Nephron (organoid): Measurements from ENCODE around the gene B4GALNT3.

Experiments used
- H3K27ac Mint-ChIP-seq, 3 experiments: 2 replicates each; pipeline ENCODE4 v1.8.0; 2020; ENCODE audit warnings: mixed read lengths in 3 of 3, mild to moderate bottlenecking in 2 of 3, moderate library complexity in 1 of 3
- H3K27me3 Mint-ChIP-seq: 2 replicates; pipeline ENCODE4 v1.8.0; 2021; ENCODE audit warnings: low read depth, mild to moderate bottlenecking, moderate library complexity, mixed read lengths
- H3K36me3 Mint-ChIP-seq: 2 replicates; pipeline ENCODE4 v1.8.0; 2020; ENCODE audit warnings: low read depth, mixed read lengths
- H3K4me1 Mint-ChIP-seq: 2 replicates; pipeline ENCODE4 v1.8.0; 2020; ENCODE audit warnings: mixed read lengths
- H3K4me3 Mint-ChIP-seq, 3 experiments: 2 replicates each; pipeline ENCODE4 v1.8.0; 2020; ENCODE audit warnings: mild to moderate bottlenecking in 3 of 3, mixed read lengths in 3 of 3, moderate library complexity in 2 of 3
- H3K9me3 Mint-ChIP-seq: 2 replicates; pipeline ENCODE4 v1.8.0; 2020; ENCODE audit warnings: mixed read lengths
- TF ChIP-seq, protein P1 (sequence below), 3 experiments: fragments of 200-600 bp; sonication (generic); IDR thresholded peaks; one replicate each; pipeline ENCODE4 v1.5.0; 2021; ENCODE audit warnings: antibody characterized with exemption in 3 of 3; ENCODE audit not compliant: unreplicated experiment in 3 of 3

B4GALNT3 gene

GRCh38 chr12:535396-535795 is 75.7 kb downstream of the B4GALNT3 start:
- H3K4me1 Mint-ChIP-seq, result peaks cover 31% of the 10 kb centered on the region
- TF ChIP-seq, protein P1, sequence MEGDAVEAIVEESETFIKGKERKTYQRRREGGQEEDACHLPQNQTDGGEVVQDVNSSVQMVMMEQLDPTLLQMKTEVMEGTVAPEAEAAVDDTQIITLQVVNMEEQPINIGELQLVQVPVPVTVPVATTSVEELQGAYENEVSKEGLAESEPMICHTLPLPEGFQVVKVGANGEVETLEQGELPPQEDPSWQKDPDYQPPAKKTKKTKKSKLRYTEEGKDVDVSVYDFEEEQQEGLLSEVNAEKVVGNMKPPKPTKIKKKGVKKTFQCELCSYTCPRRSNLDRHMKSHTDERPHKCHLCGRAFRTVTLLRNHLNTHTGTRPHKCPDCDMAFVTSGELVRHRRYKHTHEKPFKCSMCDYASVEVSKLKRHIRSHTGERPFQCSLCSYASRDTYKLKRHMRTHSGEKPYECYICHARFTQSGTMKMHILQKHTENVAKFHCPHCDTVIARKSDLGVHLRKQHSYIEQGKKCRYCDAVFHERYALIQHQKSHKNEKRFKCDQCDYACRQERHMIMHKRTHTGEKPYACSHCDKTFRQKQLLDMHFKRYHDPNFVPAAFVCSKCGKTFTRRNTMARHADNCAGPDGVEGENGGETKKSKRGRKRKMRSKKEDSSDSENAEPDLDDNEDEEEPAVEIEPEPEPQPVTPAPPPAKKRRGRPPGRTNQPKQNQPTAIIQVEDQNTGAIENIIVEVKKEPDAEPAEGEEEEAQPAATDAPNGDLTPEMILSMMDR (IDR thresholded peaks at IDR 0.05; ENCODE audit: unreplicated experiment in 3 of 3), result no peak
- peaks cover 8% of the 10 kb centered on the region for H3K36me3 Mint-ChIP-seq
- no peak overlapping the region for H3K27ac Mint-ChIP-seq
- H3K9me3 Mint-ChIP-seq, result peaks cover 14% of the 10 kb centered on the region
- H3K27me3 Mint-ChIP-seq, result no peaks in the 10 kb centered on the region
- H3K4me3 Mint-ChIP-seq, result no peak overlapping the region

- TF ChIP-seq, protein P1 (IDR thresholded peaks at IDR 0.05; ENCODE audit: unreplicated experiment in 3 of 3), result no peak
- Mint-ChIP-seq H3K9me3 (peaks cover 8% of the 10 kb centered on the region), H3K36me3 (peaks cover 8% of the 10 kb centered on the region), H3K27me3 (no peaks in the 10 kb centered on the region), H3K4me3 (no peak overlapping the region), H3K27ac (no peak overlapping the region), H3K4me1 (peaks cover 27% of the 10 kb centered on the region)
These were observed 77.1 kb downstream of the B4GALNT3 start for GRCh38 chr12:536751-537245.

DNA sequence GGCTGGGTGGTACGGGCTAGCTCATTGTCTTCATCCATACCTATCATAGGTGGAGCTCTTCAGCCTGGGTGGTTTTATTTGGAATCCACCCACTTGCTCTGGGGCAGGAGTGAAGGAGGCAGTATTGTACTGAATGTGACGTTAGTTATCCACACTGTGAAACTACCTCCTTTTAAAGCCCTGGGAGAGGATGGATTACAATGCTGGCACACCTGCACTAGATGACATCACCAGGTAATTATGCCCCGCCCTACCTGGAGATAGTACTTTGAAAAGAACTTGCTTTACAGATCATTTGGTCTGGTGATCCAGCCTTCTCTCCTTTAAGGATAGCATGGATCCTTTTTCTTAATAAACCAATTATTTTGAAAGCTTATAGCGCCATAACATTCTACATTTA is 78.0 kb downstream of the B4GALNT3 start:
- Mint-ChIP-seq H3K27ac (no peak overlapping the region), H3K4me1 (peaks cover 27% of the 10 kb centered on the region), H3K9me3 (no peaks in the 10 kb centered on the region), H3K4me3 (no peak overlapping the region), H3K36me3 (no peaks in the 10 kb centered on the region), H3K27me3 (peaks cover 6% of the 10 kb centered on the region)
- TF ChIP-seq, protein P1 (IDR thresholded peaks at IDR 0.05; ENCODE audit: unreplicated experiment in 3 of 3), result no peak

- no peak overlapping the region for H3K4me3 Mint-ChIP-seq
- TF ChIP-seq, protein P1 (IDR thresholded peaks at IDR 0.05; ENCODE audit: unreplicated experiment in 3 of 3), result no peak
- peaks cover 9% of the 10 kb centered on the region for H3K27me3 Mint-ChIP-seq
- H3K36me3 Mint-ChIP-seq, result no peaks in the 10 kb centered on the region
- H3K9me3 Mint-ChIP-seq, result no peaks in the 10 kb centered on the region
- peaks cover 29% of the 10 kb centered on the region for H3K4me1 Mint-ChIP-seq
- no peak overlapping the region for H3K27ac Mint-ChIP-seq
These were observed 79.2 kb downstream of the B4GALNT3 start for GRCh38 chr12:538731-539539.

DNA sequence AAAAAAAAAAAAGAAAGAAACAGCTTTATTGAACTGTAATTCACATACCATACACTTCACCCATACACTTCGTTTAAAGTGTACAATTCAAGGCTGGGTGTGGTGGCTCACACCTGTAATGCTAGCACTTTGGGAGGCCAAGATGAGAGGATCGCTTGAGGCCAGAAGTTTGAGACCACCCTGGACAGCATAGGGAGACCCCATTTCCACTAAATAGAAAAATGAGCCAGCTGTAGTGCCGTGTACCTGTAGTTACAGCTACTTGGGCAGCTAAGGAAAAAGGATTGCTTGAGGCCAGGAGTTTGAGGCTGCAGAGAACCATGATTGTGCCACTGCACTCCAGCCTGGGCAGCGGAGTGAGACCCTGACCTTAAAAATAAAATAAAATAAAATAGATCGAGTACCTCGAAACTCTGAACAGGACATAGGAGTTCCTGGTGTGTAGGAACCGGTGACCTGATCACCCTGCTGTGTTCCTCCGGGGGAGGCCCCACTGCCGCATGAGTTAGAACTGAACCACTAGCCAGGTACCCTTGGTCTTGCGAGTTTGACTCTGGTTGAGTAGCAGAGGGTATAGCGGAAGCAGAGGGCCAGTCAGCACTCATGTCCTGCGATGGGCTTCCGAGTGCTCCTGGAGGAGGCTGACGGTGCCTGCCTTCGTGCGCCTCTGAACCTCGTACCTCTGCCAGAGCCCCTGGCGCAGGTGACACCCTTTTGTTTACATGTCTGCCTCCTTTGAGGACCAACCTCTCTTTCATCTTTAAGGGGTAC is 80.0 kb downstream of the B4GALNT3 start:
- TF ChIP-seq, protein P1 (IDR thresholded peaks at IDR 0.05; ENCODE audit: unreplicated experiment in 3 of 3), result no peak
- peaks cover 15% of the 10 kb centered on the region for H3K27me3 Mint-ChIP-seq
- H3K9me3 Mint-ChIP-seq, result no peaks in the 10 kb centered on the region
- no peak overlapping the region for H3K4me3 Mint-ChIP-seq
- H3K27ac Mint-ChIP-seq, result peak overlapping the region in 2 of 3 experiments; percentile 7 to 36
- H3K36me3 Mint-ChIP-seq, result no peaks in the 10 kb centered on the region
- H3K4me1 Mint-ChIP-seq, result peaks cover 36% of the 10 kb centered on the region
